ENCODE measurements around the gene CRYGN. TPM values are rescaled to one million over a fixed set of nuclear protein-coding genes. Genes with fewer than 3 reads are reported as not detected.

Gene CRYGN
- total RNA-seq, 1 donor from 2014 or later: not detected

GRCh38 chr7:151385626-151386300 is 54.2 kb downstream of the CRYGN start:
- peaks cover 13% of the 10 kb centered on the region for H3K4me1 Mint-ChIP-seq
- H3K27me3 Mint-ChIP-seq: peaks cover 12% of the 10 kb centered on the region
- H3K9me3 Mint-ChIP-seq: no peaks in the 10 kb centered on the region
- CTCF ChIA-PET: no interaction called here
- ATAC-seq (ENCODE audit: low read depth) (no peak), DNase-seq (no peak)
- intact Hi-C loops (cut with micrococcal nuclease): no loop called here
- H3K27ac Mint-ChIP-seq: no peak overlapping the region
- TF ChIP-seq, protein P1, sequence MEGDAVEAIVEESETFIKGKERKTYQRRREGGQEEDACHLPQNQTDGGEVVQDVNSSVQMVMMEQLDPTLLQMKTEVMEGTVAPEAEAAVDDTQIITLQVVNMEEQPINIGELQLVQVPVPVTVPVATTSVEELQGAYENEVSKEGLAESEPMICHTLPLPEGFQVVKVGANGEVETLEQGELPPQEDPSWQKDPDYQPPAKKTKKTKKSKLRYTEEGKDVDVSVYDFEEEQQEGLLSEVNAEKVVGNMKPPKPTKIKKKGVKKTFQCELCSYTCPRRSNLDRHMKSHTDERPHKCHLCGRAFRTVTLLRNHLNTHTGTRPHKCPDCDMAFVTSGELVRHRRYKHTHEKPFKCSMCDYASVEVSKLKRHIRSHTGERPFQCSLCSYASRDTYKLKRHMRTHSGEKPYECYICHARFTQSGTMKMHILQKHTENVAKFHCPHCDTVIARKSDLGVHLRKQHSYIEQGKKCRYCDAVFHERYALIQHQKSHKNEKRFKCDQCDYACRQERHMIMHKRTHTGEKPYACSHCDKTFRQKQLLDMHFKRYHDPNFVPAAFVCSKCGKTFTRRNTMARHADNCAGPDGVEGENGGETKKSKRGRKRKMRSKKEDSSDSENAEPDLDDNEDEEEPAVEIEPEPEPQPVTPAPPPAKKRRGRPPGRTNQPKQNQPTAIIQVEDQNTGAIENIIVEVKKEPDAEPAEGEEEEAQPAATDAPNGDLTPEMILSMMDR (IDR thresholded peaks at IDR 0.05): no peak
- H3K4me3 Mint-ChIP-seq: no peak overlapping the region
- H3K36me3 Mint-ChIP-seq (ENCODE audit: low read depth): no peaks in the 10 kb centered on the region
- POLR2A ChIA-PET: no interaction called here

- H3K9me3 Mint-ChIP-seq: no peaks in the 10 kb centered on the region
- DNase-seq (peak; percentile 8), ATAC-seq (ENCODE audit: low read depth) (no peak)
- peaks cover 8% of the 10 kb centered on the region for H3K27me3 Mint-ChIP-seq
- ChIA-PET POLR2A (interaction anchor here (0.6 kb wide), 1 partner anchor 186 kb away, joined by 3 read pairs; no protein-coding TSS in a partner anchor), CTCF (no interaction called here)
- no peak overlapping the region for H3K27ac Mint-ChIP-seq
- peaks cover 19% of the 10 kb centered on the region for H3K4me1 Mint-ChIP-seq
- H3K4me3 Mint-ChIP-seq: no peak overlapping the region
- intact Hi-C loops (cut with micrococcal nuclease): loop anchor here (5.0 kb wide), 1 partner anchor 62 kb away; no protein-coding TSS in a partner anchor
- H3K36me3 Mint-ChIP-seq (ENCODE audit: low read depth): no peaks in the 10 kb centered on the region
- TF ChIP-seq, protein P1 (IDR thresholded peaks at IDR 0.05): no peak
These were observed 54.9 kb downstream of the CRYGN start for GRCh38 chr7:151384776-151385625.

DNA sequence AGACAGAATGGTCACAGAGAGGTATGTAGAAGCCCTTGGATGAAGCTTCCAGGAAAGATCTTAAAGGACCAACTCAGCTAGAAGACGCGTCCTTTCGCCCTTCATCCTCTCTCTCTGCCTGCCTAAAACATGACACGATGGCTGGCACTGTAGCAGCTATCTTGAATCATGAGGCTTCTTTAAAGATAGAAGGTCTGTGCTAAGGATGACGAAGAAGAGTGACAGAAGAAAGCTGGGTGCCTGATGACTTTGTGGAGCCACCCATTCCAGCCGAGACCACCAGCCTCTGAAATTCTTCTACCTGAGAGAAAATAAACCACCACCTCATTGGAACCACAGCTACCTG is 55.6 kb downstream of the CRYGN start:
- ChIA-PET POLR2A (no interaction called here), CTCF (no interaction called here)
- intact Hi-C loops (cut with micrococcal nuclease): loop anchor here (5.0 kb wide), 1 partner anchor 63 kb away; no protein-coding TSS in a partner anchor
- Mint-ChIP-seq H3K27ac (no peak overlapping the region), H3K9me3 (no peaks in the 10 kb centered on the region), H3K27me3 (peaks cover 2% of the 10 kb centered on the region), H3K4me3 (no peak overlapping the region), H3K36me3 (ENCODE audit: low read depth) (no peaks in the 10 kb centered on the region), H3K4me1 (peaks cover 24% of the 10 kb centered on the region)
- TF ChIP-seq, protein P1 (IDR thresholded peaks at IDR 0.05): no peak
- DNase-seq (peak; percentile 6), ATAC-seq (ENCODE audit: low read depth) (no peak)

DNA sequence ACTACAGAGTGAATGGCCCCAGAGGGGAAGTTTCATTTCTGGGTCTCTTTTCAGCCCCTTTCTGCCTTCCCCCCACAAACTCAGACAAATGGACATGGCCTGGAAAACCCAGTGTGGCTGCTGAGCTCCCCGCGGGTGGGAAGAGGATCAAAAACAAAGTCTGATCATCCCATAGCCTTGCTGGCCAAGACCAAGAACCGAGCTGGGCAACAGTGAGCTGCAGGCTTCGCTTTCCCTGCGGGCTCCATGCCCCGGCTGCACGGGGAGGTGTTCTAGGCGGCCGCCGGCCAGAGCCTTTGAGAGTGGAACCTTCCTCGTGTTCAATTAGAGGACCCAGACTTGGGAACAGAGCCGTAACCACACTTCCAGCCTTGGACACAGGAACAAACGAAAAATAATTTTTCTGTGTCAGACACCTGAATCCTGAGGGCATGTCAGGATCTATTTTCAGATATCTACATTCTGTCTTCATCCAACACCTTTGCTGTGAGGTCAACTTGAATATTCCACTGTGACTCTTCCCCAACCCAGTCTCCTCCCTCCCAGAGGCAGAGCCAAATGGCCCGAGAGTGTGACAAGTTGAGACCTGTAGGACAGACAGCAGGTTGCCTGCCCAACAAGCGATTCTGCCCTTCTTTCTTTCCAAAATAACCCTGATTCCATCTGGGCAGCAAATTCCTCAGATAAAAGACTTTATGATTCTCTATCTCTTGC is 56.1 kb downstream of the CRYGN start:
- Mint-ChIP-seq H3K36me3 (ENCODE audit: low read depth) (peaks cover 5% of the 10 kb centered on the region), H3K4me1 (peaks cover 26% of the 10 kb centered on the region), H3K9me3 (no peaks in the 10 kb centered on the region), H3K27me3 (peaks cover 2% of the 10 kb centered on the region), H3K27ac (no peak overlapping the region), H3K4me3 (no peak overlapping the region)
- intact Hi-C loops (cut with micrococcal nuclease): loop anchor here (5.0 kb wide), 1 partner anchor 64 kb away; no protein-coding TSS in a partner anchor
- ChIA-PET POLR2A (no interaction called here), CTCF (no interaction called here)
- DNase-seq (peak; percentile 12), ATAC-seq (ENCODE audit: low read depth) (no peak)
- TF ChIP-seq, protein P1 (IDR thresholded peaks at IDR 0.05): no peak
